ENCODE data around the gene RAB3IP. TPM values are rescaled to one million over a fixed set of nuclear protein-coding genes. Genes with fewer than 3 reads are reported as not detected.

Gene RAB3IP
- total and polyA plus RNA-seq, 10 of the 15 experiments (the other 5 are each of a cell fraction or from before 2014, with no cell fraction given) = 18.8 to 53.6 (median 28.7) TPM

- no peaks in the 10 kb centered on the region for H3K36me3 ChIP-seq (ENCODE audit: control insufficient read depth in 2 of 2, insufficient read depth in 2 of 2, low read length in 1 of 2)
- no peaks in the 10 kb centered on the region for H3K79me2 ChIP-seq (ENCODE audit: control insufficient read depth, insufficient read depth, low read length)
- H3K4me3 ChIP-seq = no peak overlapping the region
- H3K9ac ChIP-seq (ENCODE audit: control insufficient read depth, insufficient read depth, low read length) = no peak overlapping the region
- in situ Hi-C loops (cut with MboI) (no loop called here), intact Hi-C loops (cut with micrococcal nuclease; ENCODE audit: unreplicated experiment) (no loop called here)
- H2AFZ ChIP-seq (ENCODE audit: control insufficient read depth, low read depth, low read length) = no peak overlapping the region
- no peaks in the 10 kb centered on the region for H4K20me1 ChIP-seq (ENCODE audit: control insufficient read depth, insufficient read depth)
- BruUV-seq (replicated peaks) = no TSS peak
- no peak for DNase-seq (ENCODE audit: low read depth, low spot score)
- H3K9me3 ChIP-seq (replicated peaks; ENCODE audit: control insufficient read depth, insufficient read depth, low read length) = no peaks in the 10 kb centered on the region
- H3K4me2 ChIP-seq (ENCODE audit: control insufficient read depth, insufficient read depth) = no peak overlapping the region
- FAIRE-seq = no peak
- H3K27ac ChIP-seq (ENCODE audit: control insufficient read depth, insufficient read depth) = no peak overlapping the region
- ChIA-PET RAD21 (ENCODE audit: unreplicated experiment) (no interaction called here), POLR2A (no interaction called here), CTCF (no interaction called here), SMC1A (ENCODE audit: uncharacterized antibody, unreplicated experiment) (interaction anchor here (1.0 kb wide), 1 partner anchor 28 kb away, joined by 3 read pairs; no protein-coding TSS in a partner anchor)
- H3K4me1 ChIP-seq (ENCODE audit: control insufficient read depth, insufficient read depth, low read length) = no peaks in the 10 kb centered on the region
- no peaks in the 10 kb centered on the region for H3K27me3 ChIP-seq (replicated peaks in 1 of 2; ENCODE audit: control insufficient read depth in 2 of 2, insufficient read depth in 2 of 2, low read length in 1 of 2)
- no peak for ATAC-seq
- no peak for TF ChIP-seq ZNF274 (IDR thresholded peaks at IDR 0.05; ENCODE audit: insufficient read depth, insufficient read length)
- TF ChIP-seq, protein P1, sequence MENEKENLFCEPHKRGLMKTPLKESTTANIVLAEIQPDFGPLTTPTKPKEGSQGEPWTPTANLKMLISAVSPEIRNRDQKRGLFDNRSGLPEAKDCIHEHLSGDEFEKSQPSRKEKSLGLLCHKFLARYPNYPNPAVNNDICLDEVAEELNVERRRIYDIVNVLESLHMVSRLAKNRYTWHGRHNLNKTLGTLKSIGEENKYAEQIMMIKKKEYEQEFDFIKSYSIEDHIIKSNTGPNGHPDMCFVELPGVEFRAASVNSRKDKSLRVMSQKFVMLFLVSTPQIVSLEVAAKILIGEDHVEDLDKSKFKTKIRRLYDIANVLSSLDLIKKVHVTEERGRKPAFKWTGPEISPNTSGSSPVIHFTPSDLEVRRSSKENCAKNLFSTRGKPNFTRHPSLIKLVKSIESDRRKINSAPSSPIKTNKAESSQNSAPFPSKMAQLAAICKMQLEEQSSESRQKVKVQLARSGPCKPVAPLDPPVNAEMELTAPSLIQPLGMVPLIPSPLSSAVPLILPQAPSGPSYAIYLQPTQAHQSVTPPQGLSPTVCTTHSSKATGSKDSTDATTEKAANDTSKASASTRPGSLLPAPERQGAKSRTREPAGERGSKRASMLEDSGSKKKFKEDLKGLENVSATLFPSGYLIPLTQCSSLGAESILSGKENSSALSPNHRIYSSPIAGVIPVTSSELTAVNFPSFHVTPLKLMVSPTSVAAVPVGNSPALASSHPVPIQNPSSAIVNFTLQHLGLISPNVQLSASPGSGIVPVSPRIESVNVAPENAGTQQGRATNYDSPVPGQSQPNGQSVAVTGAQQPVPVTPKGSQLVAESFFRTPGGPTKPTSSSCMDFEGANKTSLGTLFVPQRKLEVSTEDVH (IDR thresholded peaks at IDR 0.05; ENCODE audit: low read depth, partially characterized antibody) = no peak
- TF ChIP-seq STAT3 (IDR thresholded peaks at IDR 0.05; ENCODE audit: low read depth, low read length) = no peak
- no peak for TF ChIP-seq NBN (IDR thresholded peaks at IDR 0.05)
- TF ChIP-seq, protein P2, sequence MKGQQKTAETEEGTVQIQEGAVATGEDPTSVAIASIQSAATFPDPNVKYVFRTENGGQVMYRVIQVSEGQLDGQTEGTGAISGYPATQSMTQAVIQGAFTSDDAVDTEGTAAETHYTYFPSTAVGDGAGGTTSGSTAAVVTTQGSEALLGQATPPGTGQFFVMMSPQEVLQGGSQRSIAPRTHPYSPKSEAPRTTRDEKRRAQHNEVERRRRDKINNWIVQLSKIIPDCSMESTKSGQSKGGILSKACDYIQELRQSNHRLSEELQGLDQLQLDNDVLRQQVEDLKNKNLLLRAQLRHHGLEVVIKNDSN (IDR thresholded peaks at IDR 0.05; ENCODE audit: borderline replicate concordance, extremely low read length, insufficient read depth, low read depth, low read length) = no peak
- TF ChIP-seq IKZF1 (conservative IDR thresholded peaks at IDR 0.05) = no peak
- TF ChIP-seq ZNF217 (IDR thresholded peaks at IDR 0.05) = no peak
- no peak for TF ChIP-seq PAX8 (IDR thresholded peaks at IDR 0.05)
- no peak for TF ChIP-seq POLR2AphosphoS2 (IDR thresholded peaks at IDR 0.05; ENCODE audit: low read depth, low read length)
- TF ChIP-seq, protein P3, sequence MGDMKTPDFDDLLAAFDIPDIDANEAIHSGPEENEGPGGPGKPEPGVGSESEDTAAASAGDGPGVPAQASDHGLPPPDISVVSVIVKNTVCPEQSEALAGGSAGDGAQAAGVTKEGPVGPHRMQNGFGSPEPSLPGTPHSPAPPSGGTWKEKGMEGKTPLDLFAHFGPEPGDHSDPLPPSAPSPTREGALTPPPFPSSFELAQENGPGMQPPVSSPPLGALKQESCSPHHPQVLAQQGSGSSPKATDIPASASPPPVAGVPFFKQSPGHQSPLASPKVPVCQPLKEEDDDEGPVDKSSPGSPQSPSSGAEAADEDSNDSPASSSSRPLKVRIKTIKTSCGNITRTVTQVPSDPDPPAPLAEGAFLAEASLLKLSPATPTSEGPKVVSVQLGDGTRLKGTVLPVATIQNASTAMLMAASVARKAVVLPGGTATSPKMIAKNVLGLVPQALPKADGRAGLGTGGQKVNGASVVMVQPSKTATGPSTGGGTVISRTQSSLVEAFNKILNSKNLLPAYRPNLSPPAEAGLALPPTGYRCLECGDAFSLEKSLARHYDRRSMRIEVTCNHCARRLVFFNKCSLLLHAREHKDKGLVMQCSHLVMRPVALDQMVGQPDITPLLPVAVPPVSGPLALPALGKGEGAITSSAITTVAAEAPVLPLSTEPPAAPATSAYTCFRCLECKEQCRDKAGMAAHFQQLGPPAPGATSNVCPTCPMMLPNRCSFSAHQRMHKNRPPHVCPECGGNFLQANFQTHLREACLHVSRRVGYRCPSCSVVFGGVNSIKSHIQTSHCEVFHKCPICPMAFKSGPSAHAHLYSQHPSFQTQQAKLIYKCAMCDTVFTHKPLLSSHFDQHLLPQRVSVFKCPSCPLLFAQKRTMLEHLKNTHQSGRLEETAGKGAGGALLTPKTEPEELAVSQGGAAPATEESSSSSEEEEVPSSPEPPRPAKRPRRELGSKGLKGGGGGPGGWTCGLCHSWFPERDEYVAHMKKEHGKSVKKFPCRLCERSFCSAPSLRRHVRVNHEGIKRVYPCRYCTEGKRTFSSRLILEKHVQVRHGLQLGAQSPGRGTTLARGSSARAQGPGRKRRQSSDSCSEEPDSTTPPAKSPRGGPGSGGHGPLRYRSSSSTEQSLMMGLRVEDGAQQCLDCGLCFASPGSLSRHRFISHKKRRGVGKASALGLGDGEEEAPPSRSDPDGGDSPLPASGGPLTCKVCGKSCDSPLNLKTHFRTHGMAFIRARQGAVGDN (IDR thresholded peaks at IDR 0.05) = no peak
- TF ChIP-seq BHLHE40 (IDR thresholded peaks at IDR 0.05; ENCODE audit: borderline replicate concordance in 1 of 2, low read depth in 2 of 2, low read length in 1 of 2) = no peak
- TF ChIP-seq BMI1 (IDR thresholded peaks at IDR 0.05; ENCODE audit: borderline replicate concordance) = no peak
- TF ChIP-seq KLF5 (IDR thresholded peaks at IDR 0.05; ENCODE audit: partially characterized antibody) = no peak
- TF ChIP-seq SPI1 (IDR thresholded peaks at IDR 0.05; ENCODE audit: borderline replicate concordance, insufficient read depth, low read depth, low read length) = no peak
- no peak for TF ChIP-seq RELA (IDR thresholded peaks at IDR 0.05; ENCODE audit: borderline replicate concordance, partially characterized antibody)
- TF ChIP-seq FOS (IDR thresholded peaks at IDR 0.05; ENCODE audit: borderline replicate concordance, extremely low read depth, insufficient read length) = no peak
Observed at GRCh38 chr12:69846976-69847375, 108.3 kb downstream of the RAB3IP start.
